ENCODE data around the gene GPR35. TPM values are rescaled to one million over a fixed set of nuclear protein-coding genes. Genes with fewer than 3 reads are reported as not detected.
"Not testable (repeated sequence)": the region's sequence is repeated elsewhere in the genome, so short reads cannot be mapped to it uniquely, and the experiment has no call there.

GPR35 gene
- total RNA-seq, 1 experiment from 2014 or later, result 0.11 TPM

DNA sequence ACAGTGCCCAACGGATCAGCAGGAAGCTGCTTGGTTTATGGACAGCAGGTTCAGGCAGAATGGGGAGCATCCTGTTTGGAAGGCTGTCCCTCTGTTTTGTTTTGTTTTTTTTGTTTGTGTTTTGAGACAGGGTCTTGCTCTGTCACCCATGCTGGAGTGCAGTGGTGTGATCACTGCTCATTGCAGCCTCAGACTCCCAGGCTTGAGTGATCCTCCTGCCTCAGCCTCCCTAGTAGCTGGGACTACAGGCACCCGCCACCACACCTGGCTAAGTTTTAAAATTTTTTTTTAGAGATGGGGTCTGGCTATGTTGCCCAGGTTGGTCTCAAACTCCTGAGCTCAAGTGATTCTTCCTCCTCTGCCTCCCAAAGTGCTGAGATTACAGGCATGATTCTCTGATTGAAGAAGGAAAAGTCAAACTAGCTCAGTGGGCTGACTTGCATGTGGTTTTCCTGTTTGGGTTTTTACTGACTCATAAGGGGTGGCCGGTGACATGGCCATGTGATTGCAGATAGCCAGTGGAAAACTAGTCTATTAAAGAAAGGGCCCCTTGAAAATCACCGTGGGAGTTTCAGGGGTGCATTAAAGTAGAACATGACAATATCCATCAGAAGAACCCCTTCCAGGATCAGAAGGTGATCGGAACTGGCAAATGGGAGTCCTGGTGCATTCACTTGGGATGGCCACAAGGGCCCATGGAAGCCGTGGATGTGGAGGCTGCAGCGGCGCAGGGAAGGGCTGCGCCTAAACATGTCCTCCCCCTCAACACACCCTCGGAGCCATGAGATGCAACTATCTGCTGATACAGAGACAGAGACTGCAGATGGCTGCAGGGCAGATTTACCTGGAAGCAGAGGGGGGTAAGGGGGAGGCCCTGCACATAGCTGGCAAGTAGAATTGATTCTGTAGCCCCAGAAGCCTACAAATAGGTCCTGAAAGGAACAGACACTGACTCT, 30.9 kb downstream of the GPR35 start:
- DNase-seq (ENCODE audit: low read depth), result peak; percentile 8

- not testable (repeated sequence) for DNase-seq (ENCODE audit: low read depth)
Measured at GRCh38 chr2:240659883-240660282, 34.6 kb downstream of the GPR35 start.

GRCh38 chr2:240662681-240663080, 37.4 kb downstream of the GPR35 start:
- no peak for DNase-seq (ENCODE audit: low read depth)

- DNase-seq (ENCODE audit: low read depth), result no peak
Measured at GRCh38 chr2:240663546-240664190, 38.4 kb downstream of the GPR35 start.

GRCh38 chr2:240664622-240665021, 39.3 kb downstream of the GPR35 start:
- no peak for DNase-seq (ENCODE audit: low read depth)

GRCh38 chr2:240670402-240670801, 45.1 kb downstream of the GPR35 start:
- no peak for DNase-seq (ENCODE audit: low read depth)

GRCh38 chr2:240670950-240671349, 45.7 kb downstream of the GPR35 start:
- no peak for DNase-seq (ENCODE audit: low read depth)

GRCh38 chr2:240672076-240672700, 46.9 kb downstream of the GPR35 start:
- DNase-seq (ENCODE audit: low read depth), result no peak

DNA sequence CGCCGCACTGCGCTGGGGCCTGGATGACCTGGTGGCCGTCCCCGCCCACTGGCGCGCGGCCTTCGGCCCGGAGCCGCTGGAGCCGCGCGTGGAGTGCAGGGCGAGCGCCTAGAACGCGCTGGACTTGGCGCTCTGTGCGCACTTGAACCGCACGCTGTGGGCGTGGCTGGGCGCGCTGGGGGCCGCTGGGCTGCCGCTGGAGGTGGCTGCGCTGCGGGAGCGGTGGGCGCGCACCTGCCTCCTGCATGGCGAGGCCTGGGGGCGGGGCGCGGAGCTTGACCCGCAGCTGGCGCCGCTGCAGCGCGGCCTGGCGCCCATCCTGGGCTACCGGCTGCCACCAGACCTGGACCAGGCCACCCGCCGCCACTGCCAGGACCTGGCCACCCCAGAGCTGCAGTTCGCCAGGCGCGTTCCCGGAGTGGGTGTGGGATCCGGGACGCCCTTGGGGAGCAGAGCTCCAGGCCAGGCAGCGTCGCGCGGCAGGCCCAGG, 47.5 kb downstream of the GPR35 start:
- DNase-seq (ENCODE audit: low read depth), result no peak

DNA sequence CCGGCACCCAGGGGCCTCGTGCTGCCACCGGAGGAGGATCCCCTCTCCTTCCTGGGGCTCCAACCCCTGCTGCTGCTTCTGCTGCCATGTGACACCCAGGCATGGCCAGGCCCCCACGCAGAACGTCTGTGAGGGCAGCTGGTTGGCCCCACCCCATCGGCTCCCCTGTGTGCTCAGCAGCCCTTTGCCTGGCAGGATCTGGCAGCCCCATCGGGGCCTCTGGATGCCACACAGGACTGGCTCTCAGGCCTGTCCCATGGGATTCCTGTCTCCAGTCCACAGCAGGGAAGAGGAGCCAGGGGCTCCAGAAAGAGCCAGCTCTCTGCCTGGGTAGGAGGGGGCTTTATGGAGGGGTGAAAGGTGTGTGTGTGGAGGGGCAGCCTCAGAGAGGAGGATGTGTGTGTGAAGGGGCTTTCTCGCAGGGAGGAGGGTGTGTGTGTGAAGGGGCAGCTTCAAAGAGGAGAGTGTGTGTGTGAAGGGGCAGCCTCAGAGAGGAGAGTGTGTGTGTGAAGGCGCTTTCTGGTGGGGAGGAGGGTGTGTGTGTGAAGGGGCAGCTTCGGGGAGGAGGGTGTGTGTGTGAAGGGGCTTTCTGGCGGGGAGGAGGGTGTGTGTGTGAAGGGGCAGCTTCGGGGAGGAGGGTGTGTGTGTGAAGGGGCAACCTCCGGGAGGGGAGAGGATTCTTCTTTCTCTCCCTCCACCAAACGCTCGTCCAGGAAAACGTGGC, 49.3 kb downstream of the GPR35 start:
- not testable (repeated sequence) for DNase-seq (ENCODE audit: low read depth)

- DNase-seq (ENCODE audit: low read depth), result not testable (repeated sequence)
Measured at GRCh38 chr2:240675345-240675744, 50.1 kb downstream of the GPR35 start.

- not testable (repeated sequence) for DNase-seq (ENCODE audit: low read depth)
Measured at GRCh38 chr2:240678043-240678442, 52.8 kb downstream of the GPR35 start.

DNA sequence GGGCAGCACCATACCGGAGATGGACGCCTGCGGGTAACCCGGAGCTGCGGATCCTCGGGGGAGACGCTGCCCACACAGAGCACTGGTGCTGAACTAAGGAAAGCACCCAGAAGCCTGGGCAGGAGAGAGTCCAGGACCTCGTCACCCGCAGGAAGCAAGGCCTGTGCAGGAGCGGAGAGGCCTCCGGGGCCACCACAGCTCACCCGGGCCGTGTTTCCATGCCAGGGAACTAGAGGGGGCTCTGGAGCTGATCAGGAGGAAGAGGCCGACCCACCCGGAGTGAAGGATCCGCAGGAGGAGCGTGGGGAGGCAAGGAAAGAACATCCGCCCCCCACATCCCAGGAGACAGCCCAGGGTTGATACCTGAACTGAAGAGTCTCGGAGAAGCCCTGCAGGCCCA, 53.6 kb downstream of the GPR35 start:
- DNase-seq (ENCODE audit: low read depth), result not testable (repeated sequence)

DNA sequence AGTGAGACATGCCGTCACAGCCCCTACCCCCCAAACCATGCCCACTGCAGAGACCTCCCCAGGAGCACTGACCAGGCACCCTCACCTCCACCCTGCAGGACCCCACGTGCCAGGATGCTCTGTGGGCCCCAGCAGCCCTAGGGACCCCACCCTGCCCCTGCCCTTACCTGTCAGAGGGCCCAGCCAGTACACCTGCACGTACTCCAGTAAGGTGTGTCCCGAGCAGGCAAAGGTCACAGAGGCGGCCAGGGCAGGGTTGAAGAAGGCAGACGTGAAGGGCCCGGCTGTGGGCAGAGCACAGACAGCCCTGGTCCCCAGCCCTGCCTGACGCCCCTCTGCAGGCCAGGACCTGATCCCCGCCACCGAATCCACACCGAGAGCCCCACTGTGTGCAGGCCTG, 54.9 kb downstream of the GPR35 start:
- not testable (repeated sequence) for DNase-seq (ENCODE audit: low read depth)

Other genes starting within 250 kb of the GPR35 start
- gene GPC1, start 189.8 kb upstream of the GPR35 start, total RNA-seq (2014; rRNA removed), result 118 and 124 TPM in 2 replicates
- 7.8 and 8.2 TPM in 2 replicates for gene ANKMY1, start 67.5 kb upstream of the GPR35 start, total RNA-seq (2014; rRNA removed)
- 6.1 and 6.4 TPM in 2 replicates for gene DUSP28, start 65.1 kb upstream of the GPR35 start, total RNA-seq (2014; rRNA removed)
- 13.6 and 16.7 TPM in 2 replicates for gene RNPEPL1, start 57.0 kb upstream of the GPR35 start, total RNA-seq (2014; rRNA removed)
- 20.5 and 23.1 TPM in 2 replicates for gene CAPN10, start 38.7 kb upstream of the GPR35 start, total RNA-seq (2014; rRNA removed)
- gene AQP12B, start 57.4 kb downstream of the GPR35 start, total RNA-seq (2014; rRNA removed), result not detected in 2 replicates
- gene AQP12A, start 66.4 kb downstream of the GPR35 start, total RNA-seq (2014; rRNA removed), result not detected in 2 replicates
- 0.75 TPM in 1 of 2 replicates, not detected in the other for gene KIF1A, start 194.7 kb downstream of the GPR35 start, total RNA-seq (2014; rRNA removed)
- not detected in 2 replicates for gene AGXT, start 243.3 kb downstream of the GPR35 start, total RNA-seq (2014; rRNA removed)

Measured in LHCN-M2 (cell line).